NB4 (cell line): ENCODE data around the gene TRIM28.

ENCODE experiments used
- DNase-seq: peaks from one replicate; pipeline ENCODE4 v3.0.0; 2010; ENCODE audit warnings: low read depth
- H3K4me3 ChIP-seq: one replicate; pipeline ENCODE4 v1.5.1; 2011; ENCODE audit warnings: mild to moderate bottlenecking, low read depth, low read length, moderate library complexity
- MYC ChIP-seq: IDR thresholded peaks from 2 replicates; pipeline ENCODE4 v1.6.1; 2011; ENCODE audit warnings: low read depth, low read length
- POLR2A ChIP-seq: IDR thresholded peaks from 2 replicates; pipeline ENCODE4 v1.6.1; 2011; ENCODE audit warnings: mild to moderate bottlenecking; ENCODE audit not compliant: insufficient read length; ENCODE audit errors: extremely low read depth
- TF ChIP-seq, protein P1 (sequence below): IDR thresholded peaks from 2 replicates; pipeline ENCODE4 v1.6.1; 2011; ENCODE audit warnings: low read depth, low read length
- TF ChIP-seq, protein P2 (sequence below): IDR thresholded peaks from one replicate; pipeline ENCODE4 v1.5.1; 2012; ENCODE audit warnings: low read depth, low read length

The TRIM28 gene

DNA sequence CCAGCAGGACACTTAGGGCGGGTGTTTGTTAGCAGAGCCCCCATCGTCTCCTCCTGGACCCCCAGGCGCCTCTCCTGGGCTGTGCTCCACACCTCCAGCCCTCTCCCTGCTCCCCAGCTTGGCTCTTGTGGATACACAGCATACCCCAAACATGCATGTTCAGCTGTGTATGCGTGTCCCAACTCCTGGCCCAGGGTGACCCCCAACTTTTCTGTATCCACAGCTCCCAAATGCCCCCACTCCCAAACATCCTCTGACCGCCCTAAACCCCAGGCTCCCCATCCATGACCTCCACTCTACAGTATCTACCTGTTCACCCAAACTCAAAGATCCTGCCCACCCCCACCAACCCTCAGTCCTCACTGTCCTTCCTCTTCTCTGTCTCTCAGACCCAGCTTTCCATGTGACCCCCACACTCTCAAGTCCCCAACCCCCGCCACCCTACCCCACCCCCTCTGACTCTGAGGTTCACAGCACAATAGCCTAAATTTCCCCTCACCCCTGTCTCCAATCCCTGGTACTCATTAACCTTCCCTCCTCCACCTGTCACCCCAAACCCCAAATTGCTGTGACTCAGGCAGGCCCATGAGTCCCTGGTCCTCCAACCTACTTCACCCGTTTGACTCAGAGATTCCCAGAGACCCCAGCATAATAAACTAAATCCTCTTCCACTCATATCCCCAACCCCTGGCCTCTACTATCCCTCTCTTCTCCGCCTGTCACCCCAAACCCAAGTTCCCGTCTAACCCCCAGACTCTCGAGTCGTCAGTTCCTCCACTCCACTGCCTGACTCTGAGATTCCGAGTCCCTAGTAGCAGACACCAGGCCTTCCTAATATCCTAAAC lies 13.6 kb downstream of the TRIM28 start:
- peak overlapping the region; percentile 89 for H3K4me3 ChIP-seq
- no peak for TF ChIP-seq MYC
- no peak for TF ChIP-seq POLR2A
- TF ChIP-seq, protein P1, sequence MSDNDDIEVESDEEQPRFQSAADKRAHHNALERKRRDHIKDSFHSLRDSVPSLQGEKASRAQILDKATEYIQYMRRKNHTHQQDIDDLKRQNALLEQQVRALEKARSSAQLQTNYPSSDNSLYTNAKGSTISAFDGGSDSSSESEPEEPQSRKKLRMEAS, result no peak
- TF ChIP-seq, protein P2, sequence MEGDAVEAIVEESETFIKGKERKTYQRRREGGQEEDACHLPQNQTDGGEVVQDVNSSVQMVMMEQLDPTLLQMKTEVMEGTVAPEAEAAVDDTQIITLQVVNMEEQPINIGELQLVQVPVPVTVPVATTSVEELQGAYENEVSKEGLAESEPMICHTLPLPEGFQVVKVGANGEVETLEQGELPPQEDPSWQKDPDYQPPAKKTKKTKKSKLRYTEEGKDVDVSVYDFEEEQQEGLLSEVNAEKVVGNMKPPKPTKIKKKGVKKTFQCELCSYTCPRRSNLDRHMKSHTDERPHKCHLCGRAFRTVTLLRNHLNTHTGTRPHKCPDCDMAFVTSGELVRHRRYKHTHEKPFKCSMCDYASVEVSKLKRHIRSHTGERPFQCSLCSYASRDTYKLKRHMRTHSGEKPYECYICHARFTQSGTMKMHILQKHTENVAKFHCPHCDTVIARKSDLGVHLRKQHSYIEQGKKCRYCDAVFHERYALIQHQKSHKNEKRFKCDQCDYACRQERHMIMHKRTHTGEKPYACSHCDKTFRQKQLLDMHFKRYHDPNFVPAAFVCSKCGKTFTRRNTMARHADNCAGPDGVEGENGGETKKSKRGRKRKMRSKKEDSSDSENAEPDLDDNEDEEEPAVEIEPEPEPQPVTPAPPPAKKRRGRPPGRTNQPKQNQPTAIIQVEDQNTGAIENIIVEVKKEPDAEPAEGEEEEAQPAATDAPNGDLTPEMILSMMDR, result no peak
- DNase-seq, result peak; percentile 39

GRCh38 chr19:58558066-58558622 lies 14.3 kb downstream of the TRIM28 start, which contains the start of gene UBE2M:
Gene UBE2M, minus strand, starts transcription at chr19:58558611. Its CDS starts 230 bp downstream, at chr19:58558381.
- peak; percentile 68 for DNase-seq

DNA sequence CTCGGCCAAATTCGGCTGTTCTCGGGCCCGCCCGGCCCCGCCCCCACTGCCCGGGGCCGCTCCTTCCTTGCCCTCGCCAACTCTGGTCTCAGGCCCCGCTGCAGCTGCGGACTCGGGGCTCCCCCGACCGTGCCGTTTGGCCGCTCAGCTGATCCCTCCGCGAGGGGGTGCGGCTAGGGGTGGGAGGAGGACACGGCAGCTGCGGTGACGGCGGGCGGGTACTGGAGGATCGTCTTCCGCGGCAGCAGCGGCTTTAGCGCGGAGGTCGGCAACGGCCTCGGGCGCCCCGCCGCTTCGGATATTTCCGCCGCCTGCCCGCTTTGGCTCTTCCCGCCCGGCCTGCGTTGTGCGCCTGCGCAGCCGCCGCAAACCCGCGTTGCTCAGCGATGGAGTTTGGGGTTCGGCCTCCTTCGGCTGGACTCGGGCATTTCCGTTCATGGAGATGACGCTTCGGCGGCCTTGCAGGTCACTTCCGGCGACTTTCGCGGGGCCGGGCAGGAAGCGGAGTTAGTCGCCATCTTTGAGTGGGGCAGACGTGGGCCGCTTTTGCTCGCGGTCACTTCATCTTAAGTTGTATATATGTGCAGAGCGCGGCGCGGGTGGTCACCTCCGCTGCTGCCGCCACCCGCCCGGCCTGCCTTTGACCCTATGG lies 14.9 kb downstream of the TRIM28 start:
- peak; percentile 98 for DNase-seq
- TF ChIP-seq, protein P1, result peak; percentile 37; the same call in 1 of the 2 replicates
- TF ChIP-seq MYC (0 out of 2 replicates have a peak, but pooled peaks have one; percentile 24), POLR2A (no peak)
- peak overlapping the region; percentile 87 for H3K4me3 ChIP-seq

More at GRCh38 chr19:58558066-58558622, 14.3 kb downstream of the TRIM28 start, which contains the start of gene UBE2M:
- H3K4me3 ChIP-seq, result peak within 1 kb of the TSS; percentile 89
- TF ChIP-seq, protein P2, result no peak
- TF ChIP-seq POLR2A, result no peak
- no peak for TF ChIP-seq MYC
- TF ChIP-seq, protein P1, result no peak

GRCh38 chr19:58559275-58560006 lies 15.6 kb downstream of the TRIM28 start:
- peak; percentile 98 for DNase-seq
- peak overlapping the region; percentile 87 for H3K4me3 ChIP-seq
- TF ChIP-seq, protein P1, result peak; percentile 91
- TF ChIP-seq POLR2A (peak; percentile 92), MYC (peak; percentile 98)
- TF ChIP-seq, protein P2, result no peak

DNA sequence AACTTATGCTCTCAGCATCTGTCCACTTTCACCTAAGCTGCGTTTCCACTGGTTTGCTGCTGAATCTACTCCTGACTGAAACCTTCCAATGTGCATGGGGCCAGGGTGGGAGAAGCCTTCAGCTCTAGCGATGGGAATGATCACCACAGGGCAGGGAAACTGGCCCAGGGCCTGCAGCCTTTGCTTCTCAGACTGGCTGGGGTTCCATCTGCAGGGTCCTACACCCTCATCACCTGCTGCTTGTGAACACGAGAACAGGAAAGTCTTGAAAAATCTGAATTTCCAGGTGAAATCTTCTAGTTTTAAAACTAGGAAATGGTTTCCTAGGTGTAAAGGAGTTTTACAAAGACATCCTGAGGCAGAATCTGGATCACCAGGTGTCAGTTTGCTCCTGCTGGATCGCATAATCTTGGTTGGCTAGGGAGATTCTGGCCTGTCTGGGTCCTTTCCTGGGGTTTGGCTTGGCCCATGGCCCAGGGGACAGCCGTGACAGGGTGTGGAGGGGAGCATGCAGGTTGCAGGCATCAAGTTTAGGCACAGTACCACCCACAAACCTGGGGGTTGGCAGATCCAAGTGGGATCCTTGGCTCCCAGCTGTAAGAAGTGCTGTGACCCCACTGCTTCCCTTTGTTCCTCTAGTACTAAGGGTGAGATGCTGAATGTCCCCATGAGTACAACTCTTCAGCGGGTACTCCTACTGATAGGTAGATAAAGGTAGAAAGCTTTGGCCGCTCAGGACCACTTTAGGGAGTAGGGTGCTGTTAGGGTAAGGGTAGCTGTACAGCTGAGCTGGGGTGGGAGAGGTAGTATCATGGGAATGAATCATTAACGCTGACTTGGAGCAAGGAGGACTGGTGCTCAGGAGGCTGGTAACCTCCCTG lies 16.4 kb downstream of the TRIM28 start:
- TF ChIP-seq POLR2A (peak; percentile 8), MYC (no peak)
- TF ChIP-seq, protein P1, result no peak
- peak; percentile 11 for DNase-seq
- peak overlapping the region; percentile 87 for H3K4me3 ChIP-seq
